Stimulated activated CD8-positive, alpha-beta memory T cell treated with anti-CD3 and anti-CD28 coated beads, Interleukin-7, amount 100 ng/mL, for 4 hours (primary cell): ENCODE results near the gene EHD4.

Experiments
- DNase-seq, 2 donors: peaks; one replicate each; pipeline ENCODE4 v3.0.0-alpha.2; 2020; ENCODE audit warnings: low read depth in 2 of 2

EHD4 gene

GRCh38 chr15:41957021-41957897, 15.1 kb downstream of the EHD4 start:
- DNase-seq = no peak

GRCh38 chr15:41955807-41956525, 16.4 kb downstream of the EHD4 start:
- DNase-seq = no peak

GRCh38 chr15:41955100-41955499, 17.3 kb downstream of the EHD4 start:
- no peak for DNase-seq

GRCh38 chr15:41954036-41954435, 18.3 kb downstream of the EHD4 start:
- DNase-seq = no peak

GRCh38 chr15:41952013-41952563, 20.3 kb downstream of the EHD4 start:
- DNase-seq = no peak

GRCh38 chr15:41951571-41951970, 20.8 kb downstream of the EHD4 start:
- no peak for DNase-seq

- no peak for DNase-seq
Measured at GRCh38 chr15:41950489-41950888, 21.9 kb downstream of the EHD4 start.

- DNase-seq = no peak
Measured at GRCh38 chr15:41950127-41950483, 22.3 kb downstream of the EHD4 start.

GRCh38 chr15:41949401-41950126, 22.8 kb downstream of the EHD4 start:
- DNase-seq = no peak

GRCh38 chr15:41948490-41948889, 23.9 kb downstream of the EHD4 start:
- DNase-seq = no peak

- no peak for DNase-seq
Measured at GRCh38 chr15:41946970-41947369, 25.4 kb downstream of the EHD4 start.

- DNase-seq = no peak
Measured at GRCh38 chr15:41945731-41946130, 26.6 kb downstream of the EHD4 start.

- DNase-seq = no peak
Measured at GRCh38 chr15:41945221-41945620, 27.1 kb downstream of the EHD4 start.

- DNase-seq = no peak
Measured at GRCh38 chr15:41944313-41944940, 27.9 kb downstream of the EHD4 start.

GRCh38 chr15:41943543-41944312, 28.6 kb downstream of the EHD4 start:
- no peak for DNase-seq

- no peak for DNase-seq
Measured at GRCh38 chr15:41942886-41943285, 29.5 kb downstream of the EHD4 start.

GRCh38 chr15:41941644-41942415, 30.5 kb downstream of the EHD4 start:
- no peak for DNase-seq

- DNase-seq = peak; percentile 6 to 58
Measured at GRCh38 chr15:41940441-41940857, 31.9 kb downstream of the EHD4 start.

GRCh38 chr15:41939986-41940385, 32.4 kb downstream of the EHD4 start:
- no peak for DNase-seq

- DNase-seq = no peak
Measured at GRCh38 chr15:41937568-41937923, 34.8 kb downstream of the EHD4 start.
